Fibroblast of mammary gland (primary cell): Measurements from ENCODE around the gene GBGT1.
A peak's percentile ranks its signal among the peaks of the same experiment; 100 is the strongest.

Experiments
- DNase-seq: peaks from one replicate; pipeline ENCODE4 v3.0.0-alpha.2; 2010; ENCODE audit warnings: low read depth
- H3K4me3 ChIP-seq: 2 replicates; pipeline ENCODE4 v1.5.1; 2011; ENCODE audit warnings: low read depth, mild to moderate bottlenecking, low read length, moderate library complexity; ENCODE audit not compliant: control insufficient read depth
- TF ChIP-seq, protein P1 (sequence below): conservative IDR thresholded peaks from 2 replicates; pipeline ENCODE4 v1.5.1; 2011; ENCODE audit warnings: low read depth, low read length, inconsistent platforms; ENCODE audit not compliant: control insufficient read depth, insufficient read depth

The GBGT1 gene

DNA sequence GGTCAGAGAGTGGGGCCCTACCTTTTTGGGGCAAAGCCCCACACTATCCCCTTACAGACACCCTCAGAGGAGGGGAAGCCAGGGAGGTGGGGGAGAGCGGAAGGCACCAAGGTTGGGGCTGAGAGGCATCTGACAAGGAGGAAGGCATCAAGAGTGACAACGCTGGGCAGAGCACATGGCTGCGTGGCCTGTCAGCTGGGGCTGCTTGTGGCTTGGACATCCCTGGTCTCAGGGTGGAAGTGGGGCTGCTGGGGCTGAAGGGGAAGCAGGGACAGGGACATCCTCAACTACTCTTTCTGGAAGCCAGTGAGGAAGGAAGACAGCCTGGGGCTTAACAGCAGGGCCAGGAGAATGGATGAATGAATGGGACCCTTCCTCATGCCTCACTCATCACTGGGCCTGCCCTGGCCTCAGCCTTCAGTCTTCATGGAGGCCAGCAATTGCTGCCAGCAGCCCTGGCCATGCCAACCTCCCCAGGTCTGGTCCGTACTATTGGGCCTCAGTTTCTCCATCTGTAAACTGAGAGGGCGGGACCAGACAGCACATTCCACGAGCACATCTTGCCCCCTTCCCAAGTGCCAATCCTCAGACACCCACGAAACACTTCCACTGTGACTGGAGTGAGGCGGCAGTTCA lies 41.7 kb downstream of the GBGT1 start:
- H3K4me3 ChIP-seq: no peak overlapping the region
- no peak for DNase-seq
- TF ChIP-seq, protein P1, sequence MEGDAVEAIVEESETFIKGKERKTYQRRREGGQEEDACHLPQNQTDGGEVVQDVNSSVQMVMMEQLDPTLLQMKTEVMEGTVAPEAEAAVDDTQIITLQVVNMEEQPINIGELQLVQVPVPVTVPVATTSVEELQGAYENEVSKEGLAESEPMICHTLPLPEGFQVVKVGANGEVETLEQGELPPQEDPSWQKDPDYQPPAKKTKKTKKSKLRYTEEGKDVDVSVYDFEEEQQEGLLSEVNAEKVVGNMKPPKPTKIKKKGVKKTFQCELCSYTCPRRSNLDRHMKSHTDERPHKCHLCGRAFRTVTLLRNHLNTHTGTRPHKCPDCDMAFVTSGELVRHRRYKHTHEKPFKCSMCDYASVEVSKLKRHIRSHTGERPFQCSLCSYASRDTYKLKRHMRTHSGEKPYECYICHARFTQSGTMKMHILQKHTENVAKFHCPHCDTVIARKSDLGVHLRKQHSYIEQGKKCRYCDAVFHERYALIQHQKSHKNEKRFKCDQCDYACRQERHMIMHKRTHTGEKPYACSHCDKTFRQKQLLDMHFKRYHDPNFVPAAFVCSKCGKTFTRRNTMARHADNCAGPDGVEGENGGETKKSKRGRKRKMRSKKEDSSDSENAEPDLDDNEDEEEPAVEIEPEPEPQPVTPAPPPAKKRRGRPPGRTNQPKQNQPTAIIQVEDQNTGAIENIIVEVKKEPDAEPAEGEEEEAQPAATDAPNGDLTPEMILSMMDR: no peak

DNA sequence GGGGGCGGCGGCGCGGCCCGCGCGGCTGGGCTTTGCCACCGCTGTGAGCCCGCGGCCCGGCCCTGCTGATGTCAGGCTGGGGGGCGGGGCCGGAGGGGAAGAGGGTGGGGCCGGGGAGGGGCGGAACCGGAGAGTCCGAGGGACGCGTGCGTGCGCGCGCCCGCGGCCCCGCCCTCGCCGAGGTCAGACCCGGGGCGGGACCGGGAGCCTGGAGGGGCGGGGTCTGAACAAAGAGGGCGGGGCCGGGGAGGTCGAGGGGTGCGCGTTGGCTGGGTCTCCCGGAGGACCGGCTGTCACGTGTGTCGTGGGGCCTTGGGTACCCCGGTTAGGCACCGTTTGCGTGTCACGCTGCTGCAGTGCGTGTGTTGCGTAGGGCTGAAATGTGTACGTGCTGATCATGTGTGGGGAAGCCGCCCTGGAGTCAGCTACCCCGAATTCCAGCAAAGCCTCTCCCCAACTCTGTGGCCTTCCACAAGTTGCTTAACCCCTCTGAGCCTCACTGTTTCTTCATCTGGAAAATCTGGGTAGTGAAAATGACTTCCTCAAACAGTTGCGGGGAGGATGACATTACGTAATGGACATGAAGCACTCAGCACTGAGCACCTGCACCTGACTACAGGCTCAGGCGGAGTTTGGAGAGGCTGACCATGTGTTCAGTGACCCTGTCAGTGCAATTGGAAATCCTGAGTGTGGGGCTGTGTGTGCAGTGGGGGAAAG lies 42.4 kb downstream of the GBGT1 start, which contains the start of gene RALGDS:
TSS of gene RALGDS (minus strand) at position 43 of the 717 bp plus-strand sequence. CDS start 86 bp downstream, outside the sequence.
- peak; percentile 71 for DNase-seq
- H3K4me3 ChIP-seq: peak within 1 kb of the TSS; percentile 55
- TF ChIP-seq, protein P1: no peak

DNA sequence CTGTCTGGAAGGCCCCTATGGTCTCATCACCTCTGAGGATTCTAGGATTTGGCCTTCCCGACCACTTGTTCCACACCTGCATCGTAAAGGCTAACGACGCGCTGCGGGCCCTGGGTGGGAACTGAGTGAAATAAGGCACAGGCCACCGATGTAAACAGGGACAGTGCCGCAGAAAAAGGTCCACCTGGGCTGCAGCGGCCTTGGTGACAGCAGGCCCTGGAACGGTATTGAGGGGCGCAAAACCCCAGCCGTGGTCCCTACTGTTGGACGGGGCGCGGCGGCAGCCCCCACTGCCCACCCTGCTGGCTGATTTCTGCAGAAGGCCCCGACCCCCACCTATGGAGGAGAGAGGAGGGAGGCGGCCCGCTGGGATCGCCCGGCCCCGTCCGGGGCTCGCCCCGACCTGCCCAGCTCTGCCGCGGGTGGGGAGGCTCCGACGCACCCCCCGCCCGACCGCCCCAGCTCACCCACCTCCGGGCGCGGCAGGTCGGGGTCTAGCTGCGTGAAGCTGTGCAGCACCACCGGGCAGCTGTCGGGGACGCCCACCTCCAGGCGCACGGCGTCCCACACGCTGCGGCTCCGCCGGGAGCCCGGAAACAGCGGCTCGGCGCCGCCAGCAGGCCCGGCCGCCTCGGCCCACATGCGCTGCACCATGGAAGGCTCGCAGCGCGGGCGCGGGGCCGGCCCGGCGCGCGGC lies 43.1 kb downstream of the GBGT1 start:
- peak overlapping the region; percentile 55 for H3K4me3 ChIP-seq
- TF ChIP-seq, protein P1: no peak
- DNase-seq: no peak

DNA sequence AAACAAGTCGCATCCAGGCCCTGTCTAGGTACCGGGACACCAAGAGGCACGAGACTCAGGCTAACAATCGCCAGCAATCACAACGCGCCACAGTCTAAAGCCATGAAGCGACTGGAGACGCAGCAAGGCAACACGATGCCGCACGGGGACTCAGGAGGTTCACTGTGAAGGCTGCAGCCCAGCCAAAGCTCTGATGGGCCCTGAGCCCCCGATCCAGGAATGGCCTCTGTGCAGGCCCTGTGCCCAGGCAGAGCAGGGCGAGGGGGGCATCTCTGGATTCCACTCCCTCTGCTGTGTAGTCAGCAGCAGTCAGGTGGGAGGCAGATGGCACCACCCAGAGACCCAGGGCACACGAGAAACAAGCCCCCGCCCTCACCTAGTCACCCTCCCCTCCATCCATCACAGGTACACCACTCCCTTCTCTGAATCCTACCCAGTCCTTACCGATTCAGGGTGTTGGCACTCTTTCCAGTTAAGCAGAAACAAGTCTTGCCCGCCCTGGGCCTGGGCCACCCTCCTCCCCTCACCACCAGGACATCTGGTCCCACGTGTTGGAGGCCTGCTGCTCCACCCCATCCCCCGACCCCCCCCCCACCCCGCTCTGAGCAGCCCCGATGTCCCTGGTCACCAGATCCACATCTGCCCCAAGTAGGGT lies 43.7 kb downstream of the GBGT1 start:
- DNase-seq: no peak
- peak overlapping the region; percentile 55 for H3K4me3 ChIP-seq

DNA sequence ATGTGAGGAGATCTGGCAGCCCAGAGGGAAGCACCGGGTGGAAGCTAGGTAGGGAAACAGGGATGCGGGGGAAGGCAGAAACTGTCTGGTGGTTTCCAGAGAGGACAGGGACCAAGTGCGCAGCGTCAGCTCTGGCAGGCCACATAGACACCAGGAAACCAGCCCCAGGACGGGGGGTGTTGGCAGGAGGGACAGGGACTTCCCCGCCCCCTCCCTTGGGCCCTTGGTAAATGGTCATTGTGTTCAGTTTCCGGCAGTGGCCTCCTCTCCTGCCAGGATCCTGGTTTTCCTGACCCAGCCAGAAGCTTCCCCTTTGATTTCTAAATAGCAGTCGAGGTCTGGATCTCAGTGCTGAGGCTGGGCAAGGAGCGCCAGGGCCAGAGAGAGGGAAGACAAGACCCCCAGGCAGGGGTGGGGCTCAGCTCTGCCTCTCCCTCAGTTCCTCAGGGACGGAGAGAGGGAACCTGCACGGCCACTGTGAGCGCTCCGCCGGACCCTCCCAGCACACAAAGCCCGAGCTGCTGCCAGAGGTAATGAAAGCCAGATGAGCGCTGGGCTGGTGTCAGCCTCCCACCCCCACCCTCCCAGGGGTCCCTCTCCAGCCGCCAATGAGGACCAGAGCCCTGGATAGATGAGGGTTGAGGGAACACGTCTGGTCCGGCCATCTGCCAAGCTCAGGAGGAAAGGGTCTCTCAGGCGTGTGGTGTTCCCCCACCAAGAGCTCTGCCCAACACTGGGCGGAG lies 44.4 kb downstream of the GBGT1 start:
- H3K4me3 ChIP-seq: peak overlapping the region; percentile 55
- peak; percentile 28 for DNase-seq
- TF ChIP-seq, protein P1: no peak

More for the DNA sequence above, 43.7 kb downstream of the GBGT1 start:
- TF ChIP-seq, protein P1: no peak

DNA sequence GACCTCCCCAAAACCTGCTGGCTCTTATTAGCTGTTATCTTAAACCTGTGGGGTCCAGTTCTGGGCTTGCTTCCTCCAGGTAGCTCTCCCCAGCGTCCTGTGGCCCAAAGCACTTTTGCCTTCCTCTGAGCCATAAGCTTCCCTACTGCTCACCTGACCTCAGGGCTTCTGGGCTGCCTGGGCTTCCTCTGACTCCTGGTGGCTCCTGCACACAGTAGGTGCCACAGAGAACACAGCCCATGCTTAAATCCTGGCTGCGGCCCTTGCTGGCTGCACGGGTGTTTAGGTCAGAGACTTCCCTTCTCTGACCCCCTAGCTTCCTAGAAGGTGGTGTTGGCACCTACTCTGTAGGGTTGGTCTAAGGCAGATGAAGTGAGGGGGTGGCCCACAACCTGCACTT lies 45.1 kb downstream of the GBGT1 start:
- TF ChIP-seq, protein P1: no peak
- DNase-seq: no peak
- H3K4me3 ChIP-seq: no peak overlapping the region
